ENCODE data around the gene ARHGEF1. TPM values are rescaled to one million over a fixed set of nuclear protein-coding genes. Genes with fewer than 3 reads are reported as not detected.
A peak's percentile ranks its signal among the peaks of the same experiment; 100 is the strongest.

Gene ARHGEF1
- total and polyA plus RNA-seq, 5 experiments from 2014 or later: 161 to 1,239 (median 346) TPM

DNA sequence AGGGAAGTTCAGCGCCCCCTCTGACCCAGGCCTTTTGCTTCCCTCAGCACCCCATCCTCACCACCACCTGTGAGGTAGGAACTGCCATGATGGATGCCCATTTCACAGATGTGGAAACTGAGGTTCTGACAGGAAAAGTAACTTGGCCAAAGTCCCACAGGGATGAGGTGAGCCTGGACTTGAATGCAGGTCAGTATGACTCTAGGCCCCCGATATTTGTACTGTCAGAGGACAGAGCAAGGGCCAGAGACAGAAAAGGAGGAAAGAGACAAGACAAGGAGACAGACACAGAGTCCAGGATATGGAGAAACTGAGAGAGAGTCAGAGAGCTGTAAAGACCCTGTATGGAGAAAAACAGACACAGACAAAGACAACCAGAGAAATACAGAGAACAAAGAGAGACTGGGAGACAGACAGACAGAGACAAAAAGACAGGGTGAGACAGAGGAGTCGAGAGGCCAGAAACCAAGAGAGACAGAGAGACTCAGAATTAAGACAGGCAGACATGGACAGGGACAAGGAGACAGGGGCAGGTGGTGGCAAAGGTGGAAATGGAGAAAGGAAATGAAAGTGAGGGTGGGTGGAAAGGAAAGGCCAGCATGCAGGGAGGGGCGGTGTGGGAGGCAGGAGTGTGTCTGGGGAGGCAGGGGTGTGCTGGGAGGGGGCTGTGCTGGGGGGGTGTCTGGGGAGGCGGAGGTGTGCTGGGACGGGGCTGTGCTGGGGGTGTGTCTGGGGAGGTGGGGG is 40.2 kb downstream of the ARHGEF1 start:
- Mint-ChIP-seq H3K4me1 (peaks cover 18 to 23% (median 22%) of the 10 kb centered on the region in 4 donors), H3K9me3 (no peaks in the 10 kb centered on the region), H3K27ac (peak overlapping the region in 7 of 10 donors; percentile 5 to 85 (median 53)), H3K27me3 (peaks cover 0 to 14% (median 6%) of the 10 kb centered on the region in 5 donors), H3K4me3 (peak overlapping the region in 3 of 10 donors; percentile 2 to 57 (median 8)), H3K36me3 (peaks cover 0 to 2% (median 0%) of the 10 kb centered on the region in 3 donors)
- DNase-seq: no peak
- POLR2A ChIA-PET: interaction anchor here (1.3 to 2.1 kb wide), 5 partner anchors 21 to 63 kb away, joined by 3 to 8 read pairs (median 7); partner anchors contain the start of gene RPS19
- ATAC-seq: no peak

- Mint-ChIP-seq H3K27me3 (peaks cover 0 to 17% (median 6%) of the 10 kb centered on the region in 5 donors), H3K4me1 (peaks cover 24 to 32% (median 30%) of the 10 kb centered on the region in 4 donors), H3K9me3 (no peaks in the 10 kb centered on the region), H3K4me3 (peak overlapping the region in 1 of 10 donors; percentile 54), H3K36me3 (peaks cover 0 to 2% (median 0%) of the 10 kb centered on the region in 3 donors), H3K27ac (no peak overlapping the region)
- POLR2A ChIA-PET: interaction anchor here (1.0 to 8.2 kb wide), 6 partner anchors 21 to 65 kb away, joined by 3 to 51 read pairs (median 3); partner anchors contain the start of gene ARHGEF1
- no peak for ATAC-seq
- DNase-seq: no peak
Observed at GRCh38 chr19:41924151-41925145, 41.5 kb downstream of the ARHGEF1 start.

DNA sequence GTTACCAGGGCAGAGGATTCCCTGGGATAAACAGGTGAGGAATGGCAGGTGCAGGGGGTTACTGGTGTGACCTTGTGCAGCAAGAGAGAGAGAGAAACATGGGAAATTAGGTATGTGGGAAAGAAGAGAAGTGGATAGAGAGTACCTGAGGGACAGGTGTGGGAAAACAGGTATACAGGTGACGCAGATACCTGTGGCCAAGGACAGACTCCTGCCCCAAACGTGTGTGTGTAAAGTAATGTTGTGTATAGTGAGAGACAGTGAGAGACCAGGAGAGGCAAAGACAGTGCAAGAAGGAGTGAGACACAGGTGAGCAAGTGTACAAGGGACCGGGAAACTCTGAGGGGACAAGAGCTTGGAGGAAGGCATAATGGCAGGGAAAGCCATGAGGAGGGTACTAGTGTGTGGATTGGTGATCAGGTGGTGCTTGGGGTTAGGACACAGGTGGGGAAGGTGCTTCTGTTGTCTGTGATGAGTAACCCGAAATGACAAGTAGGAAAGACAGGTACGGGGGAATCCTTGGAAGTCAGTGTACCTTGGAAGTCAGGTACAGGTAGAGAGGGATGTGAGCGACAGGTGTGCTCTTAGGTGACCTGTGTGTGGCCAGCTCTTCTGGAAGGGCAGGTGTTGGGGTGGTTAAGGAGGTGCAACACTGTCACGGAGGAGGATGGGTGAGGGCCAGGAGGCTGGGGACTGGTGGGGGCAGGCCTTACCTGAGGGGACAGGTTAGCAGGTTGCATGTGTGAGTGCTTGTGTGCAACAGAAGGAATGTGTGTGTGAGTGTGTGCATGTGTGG is 42.4 kb downstream of the ARHGEF1 start:
- Mint-ChIP-seq H3K27me3 (peaks cover 0 to 17% (median 6%) of the 10 kb centered on the region in 5 donors), H3K9me3 (no peaks in the 10 kb centered on the region), H3K27ac (no peak overlapping the region), H3K4me3 (no peak overlapping the region), H3K4me1 (peaks cover 29 to 41% (median 39%) of the 10 kb centered on the region in 4 donors), H3K36me3 (peaks cover 0 to 2% (median 0%) of the 10 kb centered on the region in 3 donors)
- ATAC-seq: no peak
- POLR2A ChIA-PET: interaction anchor here (1.2 to 8.2 kb wide), 4 partner anchors 22 to 66 kb away, joined by 3 to 51 read pairs (median 6); no protein-coding TSS in a partner anchor
- no peak for DNase-seq

- Mint-ChIP-seq H3K4me3 (no peak overlapping the region), H3K27me3 (peaks cover 0 to 17% (median 5%) of the 10 kb centered on the region in 5 donors), H3K27ac (no peak overlapping the region), H3K4me1 (peaks cover 32 to 45% (median 42%) of the 10 kb centered on the region in 4 donors), H3K9me3 (no peaks in the 10 kb centered on the region), H3K36me3 (peaks cover 0 to 2% (median 0%) of the 10 kb centered on the region in 3 donors)
- ATAC-seq (no peak), DNase-seq (no peak)
- POLR2A ChIA-PET: interaction anchor here (1.1 to 9.4 kb wide), 4 partner anchors 17 to 38 kb away, joined by 3 to 176 read pairs (median 30); partner anchors contain the start of gene ARHGEF1
Observed at GRCh38 chr19:41926028-41926762, 43.2 kb downstream of the ARHGEF1 start.

DNA sequence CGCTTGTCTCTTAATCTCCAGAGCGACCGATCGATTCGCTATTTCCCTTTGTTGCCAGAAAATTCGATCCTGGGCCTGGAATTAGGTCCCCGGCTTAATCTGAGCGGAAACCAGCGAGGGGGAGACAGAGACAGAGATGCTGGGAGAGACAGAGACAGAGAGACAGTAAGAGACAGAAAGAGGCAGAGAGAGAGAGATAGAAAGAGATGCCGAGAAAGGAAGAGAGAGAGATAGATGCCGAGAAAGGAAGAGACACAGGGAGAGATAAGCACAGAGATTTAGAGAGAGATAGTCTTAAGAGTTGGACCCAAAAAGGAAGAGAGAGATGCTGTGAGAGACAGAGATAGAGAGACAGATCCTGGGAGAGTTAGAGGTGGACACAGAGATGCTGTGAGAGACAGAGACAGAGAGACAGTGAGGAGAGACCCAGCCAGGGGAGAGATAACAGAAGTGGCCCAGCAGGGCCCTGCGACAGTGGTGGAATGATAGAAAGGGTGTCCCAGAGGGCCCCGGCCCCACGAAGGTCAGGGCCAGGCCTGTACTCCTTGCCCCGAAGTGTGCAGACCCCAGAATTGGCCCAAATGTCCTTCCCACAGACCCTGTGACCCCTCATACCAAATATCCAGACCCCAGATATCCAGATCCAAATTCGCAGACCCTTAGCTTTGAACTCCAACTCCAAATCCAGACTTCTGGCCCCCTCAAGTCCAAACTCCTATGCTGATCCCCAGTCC is 43.9 kb downstream of the ARHGEF1 start:
- peaks cover 0 to 13% (median 4%) of the 10 kb centered on the region in 5 donors for H3K27me3 Mint-ChIP-seq
- H3K4me1 Mint-ChIP-seq: peaks cover 30 to 43% (median 41%) of the 10 kb centered on the region in 4 donors
- H3K4me3 Mint-ChIP-seq: no peak overlapping the region
- ATAC-seq: no peak
- H3K27ac Mint-ChIP-seq: no peak overlapping the region
- DNase-seq: no peak
- H3K9me3 Mint-ChIP-seq: no peaks in the 10 kb centered on the region
- peaks cover 0 to 2% (median 0%) of the 10 kb centered on the region in 3 donors for H3K36me3 Mint-ChIP-seq
- POLR2A ChIA-PET: interaction anchor here (0.5 to 9.4 kb wide), 9 partner anchors 7 to 56 kb away, joined by 3 to 176 read pairs (median 6); partner anchors contain the start of gene ARHGEF1

GRCh38 chr19:41927497-41928192 is 44.7 kb downstream of the ARHGEF1 start:
- POLR2A ChIA-PET: interaction anchor here (0.5 to 9.4 kb wide), 12 partner anchors 8 to 57 kb away, joined by 3 to 176 read pairs (median 7); partner anchors contain the start of gene ARHGEF1
- Mint-ChIP-seq H3K27me3 (peaks cover 0 to 9% (median 0%) of the 10 kb centered on the region in 5 donors), H3K4me3 (peak overlapping the region in 7 of 10 donors; percentile 86 to 97 (median 94)), H3K9me3 (no peaks in the 10 kb centered on the region), H3K36me3 (peaks cover 0 to 2% (median 0%) of the 10 kb centered on the region in 3 donors), H3K27ac (peak overlapping the region in 3 of 10 donors; percentile 67 to 88 (median 87)), H3K4me1 (peaks cover 25 to 40% (median 37%) of the 10 kb centered on the region in 4 donors)
- DNase-seq: peak in 2 of 10 donors; percentile 43
- ATAC-seq: peak; percentile 29

DNA sequence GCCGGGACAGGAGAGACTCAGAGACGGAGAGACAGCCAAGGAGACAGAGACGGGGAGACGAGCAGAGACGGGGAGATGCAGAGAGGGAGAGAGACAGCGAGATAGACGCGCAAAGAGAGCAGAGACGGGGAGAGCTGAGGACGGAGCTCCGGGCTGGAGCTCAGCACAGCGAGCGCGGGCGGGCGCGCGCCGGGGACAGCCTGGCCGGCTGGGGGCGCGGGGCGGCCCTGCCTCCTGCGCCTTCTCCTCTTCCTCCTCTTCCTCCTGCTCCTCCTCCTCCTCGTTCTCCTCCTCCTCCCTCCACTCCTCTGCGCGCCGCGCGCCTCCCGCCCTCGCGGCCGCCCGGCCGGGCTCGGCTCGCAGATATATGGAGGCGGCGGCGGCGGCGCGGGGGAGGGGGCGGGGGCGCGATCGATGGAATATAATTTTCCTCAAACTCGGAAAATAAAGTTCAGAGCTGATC is 45.3 kb downstream of the ARHGEF1 start, which contains the start of gene ERFL:
Gene ERFL (minus strand): TSS at position 229 of the 463 bp plus-strand sequence. CDS start 15,530 bp downstream, outside the sequence.
- peak; percentile 37 to 47 for ATAC-seq
- Mint-ChIP-seq H3K36me3 (peaks cover 0 to 2% (median 0%) of the 10 kb centered on the region in 3 donors), H3K27me3 (peaks cover 0 to 5% (median 0%) of the 10 kb centered on the region in 5 donors), H3K9me3 (no peaks in the 10 kb centered on the region), H3K4me1 (peaks cover 24 to 43% (median 37%) of the 10 kb centered on the region in 4 donors), H3K27ac (peak within 1 kb of the TSS in 9 of 10 donors; percentile 83 to 94 (median 91)), H3K4me3 (peak within 1 kb of the TSS in 7 of 10 donors; percentile 86 to 97 (median 94))
- POLR2A ChIA-PET: interaction anchor here (0.9 to 9.4 kb wide), 9 partner anchors 9 to 56 kb away, joined by 3 to 176 read pairs (median 8); partner anchors contain the start of genes ARHGEF1 and CD79A
- peak in 1 of 10 donors; percentile 34 for DNase-seq

DNA sequence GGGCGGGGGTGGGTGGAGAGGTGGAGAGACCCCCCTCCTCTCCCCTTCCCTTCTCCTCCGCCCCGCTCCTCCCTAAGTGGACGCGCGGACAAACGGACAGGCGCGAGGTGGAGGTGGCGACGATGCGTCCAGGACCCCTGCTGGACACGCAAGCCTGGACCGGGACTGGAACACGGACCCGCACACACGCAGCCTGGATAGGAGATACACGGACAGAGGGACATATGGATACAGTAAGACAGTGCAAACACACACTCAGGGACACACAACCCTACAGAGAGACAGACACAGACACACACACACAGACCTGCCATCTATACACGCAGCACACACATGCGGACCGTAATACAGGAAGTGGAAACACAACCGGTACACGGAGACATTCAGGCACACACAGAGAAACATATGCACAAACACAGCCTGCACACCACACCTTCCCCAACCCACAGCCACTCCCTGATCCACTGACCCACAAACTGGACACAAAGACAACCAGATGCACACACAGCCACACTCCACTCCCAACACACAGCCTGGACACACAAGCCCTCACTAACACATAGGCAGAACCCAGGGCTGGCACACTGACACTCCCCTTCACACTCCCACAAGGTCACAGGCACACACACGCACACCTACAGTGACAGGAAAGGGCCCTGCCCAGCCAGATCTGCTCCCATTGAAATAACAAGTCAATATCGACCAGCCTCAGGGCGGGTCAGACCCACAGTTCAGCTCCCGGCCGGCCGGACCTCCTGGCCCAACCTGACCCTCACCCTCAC is 46.0 kb downstream of the ARHGEF1 start:
- Mint-ChIP-seq H3K36me3 (no peaks in the 10 kb centered on the region), H3K4me3 (peak overlapping the region in 7 of 10 donors; percentile 86 to 97 (median 94)), H3K27ac (peak overlapping the region in 9 of 10 donors; percentile 83 to 94 (median 91)), H3K27me3 (peaks cover 0 to 3% (median 0%) of the 10 kb centered on the region in 5 donors), H3K9me3 (no peaks in the 10 kb centered on the region), H3K4me1 (peaks cover 28 to 46% (median 41%) of the 10 kb centered on the region in 4 donors)
- POLR2A ChIA-PET: interaction anchor here (0.8 to 9.4 kb wide), 17 partner anchors 9 to 69 kb away, joined by 3 to 176 read pairs (median 6); partner anchors contain the start of genes ARHGEF1, CD79A, RABAC1 and RPS19
- peak in 1 of 10 donors; percentile 52 for DNase-seq
- ATAC-seq: peak; percentile 66 to 73

Measured in naive thymus-derived CD8-positive, alpha-beta T cell (primary cell).